ENCODE results near the gene GNAQ. TPM values are rescaled to one million over a fixed set of nuclear protein-coding genes. Genes with fewer than 3 reads are reported as not detected.
"Not testable (repeated sequence)": the region's sequence is repeated elsewhere in the genome, so short reads cannot be mapped to it uniquely, and the experiment has no call there.

Gene GNAQ
- total RNA-seq, 1 experiment from 2014 or later = 28.7 TPM

- no peak overlapping the region for H3K4me3 ChIP-seq (replicated peaks in 1 of 2; ENCODE audit: low read depth in 1 of 2, low read length in 2 of 2)
- no peak overlapping the region for H3K27ac ChIP-seq (ENCODE audit: low read depth, low read length)
- H3K4me2 ChIP-seq (ENCODE audit: low read length) = no peak overlapping the region
- no peak overlapping the region for H2AFZ ChIP-seq (ENCODE audit: low read depth, low read length, poor library complexity, severe bottlenecking)
- no peaks in the 10 kb centered on the region for H4K20me1 ChIP-seq (ENCODE audit: insufficient read depth)
- RAD21 ChIA-PET (ENCODE audit: low non-redundant PET in 1 of 2, low total read pairs in 2 of 2, uncharacterized antibody in 2 of 2, unreplicated experiment in 2 of 2) = no interaction called here
- POLR2A ChIA-PET = no interaction called here
- H3K27me3 ChIP-seq (ENCODE audit: insufficient read depth, low read length) = no peaks in the 10 kb centered on the region
- TF ChIP-seq ZBTB33 (IDR thresholded peaks at IDR 0.05; ENCODE audit: extremely low read depth, insufficient replicate concordance, low read length) (no peak), EZH2 (IDR thresholded peaks at IDR 0.05) (no peak), ZFX (IDR thresholded peaks at IDR 0.05) (no peak), SIN3A (IDR thresholded peaks at IDR 0.05; ENCODE audit: low read depth) (no peak), RAD21 (IDR thresholded peaks at IDR 0.05; ENCODE audit: low read depth) (0 out of 2 replicates have a peak, but pooled peaks have one; percentile 6)
- ATAC-seq (no peak), DNase-seq (ENCODE audit: low read depth, low spot score) (no peak)
- no peaks in the 10 kb centered on the region for H3K79me2 ChIP-seq (ENCODE audit: insufficient read depth, low read length)
- H3K9ac ChIP-seq (ENCODE audit: low read length) = no peak overlapping the region
- no peaks in the 10 kb centered on the region for H3K4me1 ChIP-seq (ENCODE audit: control insufficient read depth in 1 of 2, insufficient read depth in 2 of 2, low read length in 2 of 2)
- intact Hi-C loops (cut with micrococcal nuclease) = no loop called here
- no peaks in the 10 kb centered on the region for H3K9me3 ChIP-seq (ENCODE audit: control insufficient read depth in 1 of 2, insufficient read depth in 1 of 2, low read depth in 1 of 2, low read length in 2 of 2)
- H3K36me3 ChIP-seq (ENCODE audit: control insufficient read depth in 1 of 2, insufficient read depth in 2 of 2, low read length in 2 of 2) = no peaks in the 10 kb centered on the region
- CTCF ChIA-PET = no interaction called here
- H3K9me2 ChIP-seq (ENCODE audit: insufficient read depth) = no peaks in the 10 kb centered on the region
- BruUV-seq (replicated peaks) = no TSS peak
Measured at GRCh38 chr9:77864211-77864889, 167.3 kb downstream of the GNAQ start.

DNA sequence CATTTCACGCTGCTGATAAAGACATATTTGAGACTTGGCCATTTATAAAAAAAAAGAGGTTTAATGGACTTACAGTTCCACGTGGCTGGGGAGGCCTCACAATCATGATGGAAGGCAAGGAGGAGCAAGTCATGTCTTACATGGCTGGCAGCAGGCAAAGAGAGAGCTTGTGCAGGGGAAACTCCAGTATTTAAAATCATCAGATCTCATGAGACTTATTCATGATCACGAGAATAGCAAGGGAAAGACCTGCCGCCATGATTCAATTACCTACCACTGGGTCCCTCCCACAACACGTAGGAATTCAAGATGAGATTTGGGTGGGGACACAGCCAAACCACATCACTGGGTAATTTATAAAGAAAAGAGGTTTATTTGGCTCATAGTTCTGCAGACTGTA lies 168.0 kb downstream of the GNAQ start:
- H4K20me1 ChIP-seq (ENCODE audit: insufficient read depth); H3K4me1 ChIP-seq (ENCODE audit: control insufficient read depth in 1 of 2, insufficient read depth in 2 of 2, low read length in 2 of 2); H3K4me2 ChIP-seq (ENCODE audit: low read length); H3K9me2 ChIP-seq (ENCODE audit: insufficient read depth); BruUV-seq (replicated peaks); intact Hi-C loops (cut with micrococcal nuclease); H3K4me3 ChIP-seq (replicated peaks in 1 of 2; ENCODE audit: low read depth in 1 of 2, low read length in 2 of 2); H3K79me2 ChIP-seq (ENCODE audit: insufficient read depth, low read length); H3K36me3 ChIP-seq (ENCODE audit: control insufficient read depth in 1 of 2, insufficient read depth in 2 of 2, low read length in 2 of 2); H3K27me3 ChIP-seq (ENCODE audit: insufficient read depth, low read length); H3K27ac ChIP-seq (ENCODE audit: low read depth, low read length); POLR2A ChIA-PET; RAD21 ChIA-PET (ENCODE audit: low non-redundant PET in 1 of 2, low total read pairs in 2 of 2, uncharacterized antibody in 2 of 2, unreplicated experiment in 2 of 2); ATAC-seq; CTCF ChIA-PET; DNase-seq (ENCODE audit: low read depth, low spot score); H3K9ac ChIP-seq (ENCODE audit: low read length); H3K9me3 ChIP-seq (ENCODE audit: control insufficient read depth in 1 of 2, insufficient read depth in 1 of 2, low read depth in 1 of 2, low read length in 2 of 2); H2AFZ ChIP-seq (ENCODE audit: low read depth, low read length, poor library complexity, severe bottlenecking): not testable (repeated sequence)

DNA sequence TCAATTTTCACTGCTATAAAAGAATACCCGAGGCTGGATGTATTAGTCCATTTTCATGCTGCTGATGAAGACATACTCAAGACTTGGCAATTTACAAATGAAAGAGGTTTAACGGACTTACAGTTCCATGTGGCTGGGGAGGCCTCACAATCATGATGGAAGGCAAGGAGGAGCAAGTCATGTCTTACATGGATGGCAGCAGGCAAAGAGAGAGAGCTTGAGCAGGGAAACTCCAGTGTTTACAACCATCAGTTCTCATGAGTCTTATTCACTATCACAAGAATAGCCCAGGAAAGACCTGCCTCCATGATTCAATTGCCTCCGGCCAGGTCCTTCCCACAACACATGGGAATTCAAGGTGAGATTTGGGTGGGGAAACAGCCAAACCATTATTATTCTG lies 170.7 kb downstream of the GNAQ start:
- BruUV-seq (replicated peaks); H3K9ac ChIP-seq (ENCODE audit: low read length); H3K9me2 ChIP-seq (ENCODE audit: insufficient read depth); DNase-seq (ENCODE audit: low read depth, low spot score); H3K9me3 ChIP-seq (ENCODE audit: control insufficient read depth in 1 of 2, insufficient read depth in 1 of 2, low read depth in 1 of 2, low read length in 2 of 2); ATAC-seq; H2AFZ ChIP-seq (ENCODE audit: low read depth, low read length, poor library complexity, severe bottlenecking); H3K36me3 ChIP-seq (ENCODE audit: control insufficient read depth in 1 of 2, insufficient read depth in 2 of 2, low read length in 2 of 2); POLR2A ChIA-PET; H3K79me2 ChIP-seq (ENCODE audit: insufficient read depth, low read length); H3K4me1 ChIP-seq (ENCODE audit: control insufficient read depth in 1 of 2, insufficient read depth in 2 of 2, low read length in 2 of 2); CTCF ChIA-PET; intact Hi-C loops (cut with micrococcal nuclease); H3K27ac ChIP-seq (ENCODE audit: low read depth, low read length); H3K4me3 ChIP-seq (replicated peaks in 1 of 2; ENCODE audit: low read depth in 1 of 2, low read length in 2 of 2); H4K20me1 ChIP-seq (ENCODE audit: insufficient read depth); H3K27me3 ChIP-seq (ENCODE audit: insufficient read depth, low read length); H3K4me2 ChIP-seq (ENCODE audit: low read length); RAD21 ChIA-PET (ENCODE audit: low non-redundant PET in 1 of 2, low total read pairs in 2 of 2, uncharacterized antibody in 2 of 2, unreplicated experiment in 2 of 2): not testable (repeated sequence)
